Fibroblast of peridontal ligament (primary cell): ENCODE results near the gene SYCE3.

ENCODE experiments used
- DNase-seq: peaks from one replicate; pipeline ENCODE4 v3.0.0-alpha.2; 2010; ENCODE audit errors: extremely low read depth

The SYCE3 gene

GRCh38 chr22:50531546-50531961, 31.2 kb downstream of the SYCE3 start:
- no peak for DNase-seq

GRCh38 chr22:50530877-50531545, 31.7 kb downstream of the SYCE3 start:
- peak; percentile 75 for DNase-seq

- no peak for DNase-seq
Observed at GRCh38 chr22:50530580-50530876, 32.2 kb downstream of the SYCE3 start.

- peak; percentile 71 for DNase-seq
Observed at GRCh38 chr22:50529897-50530579, 32.7 kb downstream of the SYCE3 start, which contains the start of gene TYMP. Gene TYMP, minus strand, starts transcription at chr22:50530012. Its CDS starts 303 bp downstream, at chr22:50529709.

GRCh38 chr22:50529416-50529896, 33.3 kb downstream of the SYCE3 start:
- no peak for DNase-seq

GRCh38 chr22:50528682-50529415, 33.9 kb downstream of the SYCE3 start:
- DNase-seq: no peak

- DNase-seq: no peak
Observed at GRCh38 chr22:50527921-50528681, 34.6 kb downstream of the SYCE3 start.

GRCh38 chr22:50526834-50527801, 35.6 kb downstream of the SYCE3 start:
- no peak for DNase-seq

- peak; percentile 59 for DNase-seq
Observed at GRCh38 chr22:50526108-50526833, 36.4 kb downstream of the SYCE3 start.

GRCh38 chr22:50525858-50526107, 36.9 kb downstream of the SYCE3 start:
- DNase-seq: no peak

- peak; percentile 94 for DNase-seq
Observed at GRCh38 chr22:50525104-50525857, 37.4 kb downstream of the SYCE3 start, which contains the start of gene SCO2. Gene SCO2, minus strand, starts transcription at chr22:50525598. Its CDS starts 1,187 bp downstream, at chr22:50524411.

GRCh38 chr22:50524676-50525103, 38.0 kb downstream of the SYCE3 start:
- no peak for DNase-seq

GRCh38 chr22:50523806-50524675, 38.7 kb downstream of the SYCE3 start:
- no peak for DNase-seq

- DNase-seq: no peak
Observed at GRCh38 chr22:50523458-50523805, 39.3 kb downstream of the SYCE3 start.

GRCh38 chr22:50522806-50523438, 39.8 kb downstream of the SYCE3 start:
- no peak for DNase-seq

- no peak for DNase-seq
Observed at GRCh38 chr22:50522208-50522805, 40.4 kb downstream of the SYCE3 start.

GRCh38 chr22:50521710-50522109, 41.0 kb downstream of the SYCE3 start:
- DNase-seq: no peak
